Measurements from ENCODE around the gene RTN4RL1. TPM values are rescaled to one million over a fixed set of nuclear protein-coding genes. Genes with fewer than 3 reads are reported as not detected.

Gene RTN4RL1
- total and polyA plus RNA-seq, 2 of the 4 experiments (the other 2 are of a cell fraction): under 0.01 to 0.03 TPM

- TF ChIP-seq ELK1 (IDR thresholded peaks at IDR 0.05; ENCODE audit: borderline replicate concordance, low read depth, low read length): no peak
- 0 out of 2 replicates have a peak, but pooled peaks have one; percentile 7 for TF ChIP-seq CHD1 (IDR thresholded peaks at IDR 0.05; ENCODE audit: low read depth, low read length)
These were observed 28.5 kb upstream of the RTN4RL1 start (continued) for GRCh38 chr17:2053380-2054261.
